CD4-positive, alpha-beta T cell (primary cell): ENCODE data around the gene SMOC1. TPM values are rescaled to one million over a fixed set of nuclear protein-coding genes. Genes with fewer than 3 reads are reported as not detected.

Experiments
- ATAC-seq: fragments of 200-7000 bp; cut with Tn5 transposase; one replicate; pipeline ENCODE4 v1.10.0; 2022; ENCODE audit warnings: mild to moderate bottlenecking; ENCODE audit not compliant: poor library complexity
- CTCF ChIA-PET: fragments of 350-600 bp; sonication (Branson Sonifier 250); formaldehyde crosslinking; loops from one replicate; lab custom pipeline; 2021; ENCODE audit warnings: antibody characterized with exemption, inconsistent platforms; lab: Charles Lee
- POLR2A ChIA-PET: fragments of 350-600 bp; sonication (Branson Sonifier 250); formaldehyde crosslinking; loops from one replicate; lab custom pipeline; 2021; ENCODE audit warnings: antibody characterized with exemption, inconsistent platforms; lab: Charles Lee
- DNase-seq, 14 experiments: peaks; one replicate each; pipeline ENCODE4 v3.0.0-alpha.2; 2013 to 2020; ENCODE audit warnings: mixed read lengths in 2 of 14
- H3K27ac ChIP-seq, 2 donors: one replicate each; pipeline versions ENCODE4 v1.5.1 to v1.7.0; 2013; ENCODE audit warnings: low read length in 2 of 2, low read depth in 1 of 2, mild to moderate bottlenecking in 1 of 2
- H3K27me3 ChIP-seq, 2 experiments: 1 replicate in 1 of 2; 2 replicates in 1 of 2; pipeline versions ENCODE4 v1.6.1 to v1.7.0; 2013; ENCODE audit warnings: low read length in 2 of 2, control low read depth in 1 of 2, mild to moderate bottlenecking in 1 of 2, moderate library complexity in 1 of 2; ENCODE audit not compliant: insufficient read depth in 2 of 2, control insufficient read depth in 1 of 2
- H3K36me3 ChIP-seq: one replicate; pipeline ENCODE4 v1.6.1; 2013; ENCODE audit warnings: low read length, control low read depth; ENCODE audit not compliant: insufficient read depth
- H3K4me1 ChIP-seq: one replicate; pipeline ENCODE4 v1.6.1; 2013; ENCODE audit warnings: low read length, control low read depth; ENCODE audit not compliant: insufficient read depth
- H3K4me3 ChIP-seq: one replicate; pipeline ENCODE4 v1.5.1; 2013; ENCODE audit warnings: mild to moderate bottlenecking, low read length, moderate library complexity
- H3K9me3 ChIP-seq, 2 experiments: 1 replicate in 1 of 2; 2 replicates in 1 of 2; pipeline versions ENCODE4 v1.6.1 to v1.7.0; 2013; ENCODE audit warnings: low read length in 2 of 2, mild to moderate bottlenecking in 2 of 2, control low read depth in 1 of 2, moderate library complexity in 1 of 2; ENCODE audit not compliant: control insufficient read depth in 1 of 2, insufficient read depth in 1 of 2
- H3K27ac Mint-ChIP-seq: one replicate; pipeline ENCODE4 v1.8.0; 2020; ENCODE audit warnings: mixed read lengths
- H3K27me3 Mint-ChIP-seq: one replicate; pipeline ENCODE4 v1.8.0; 2021; ENCODE audit warnings: mixed read lengths
- H3K36me3 Mint-ChIP-seq: one replicate; pipeline ENCODE4 v1.8.0; 2021; ENCODE audit warnings: low read depth, mixed read lengths
- H3K4me1 Mint-ChIP-seq: one replicate; pipeline ENCODE4 v1.8.0; 2021; ENCODE audit warnings: low read depth, mixed read lengths
- H3K4me3 Mint-ChIP-seq: one replicate; pipeline ENCODE4 v1.8.0; 2020; ENCODE audit warnings: mild to moderate bottlenecking, mixed read lengths
- H3K9me3 Mint-ChIP-seq: one replicate; pipeline ENCODE4 v1.8.0; 2020; ENCODE audit warnings: mixed read lengths
- CTCF ChIP-seq: fragments of 200-600 bp; IDR thresholded peaks from one replicate; pipeline ENCODE4 v1.8.0; 2022; ENCODE audit warnings: antibody characterized with exemption, mild to moderate bottlenecking
- intact Hi-C, 2 experiments: fragments of 100-400 bp; cut with DNase I in 1 of 2; cut with micrococcal nuclease in 1 of 2; formaldehyde crosslinking; loops; one replicate each; pipeline versions ENCODE4 v1.15.1 to v1.9.0; 2023 to 2025; cut with DNase I, micrococcal nuclease
- total RNA-seq, 174 experiments: library from RNA in 2 of 174; stranded (reverse) in 2 of 174; gene quantifications; one replicate each; pipeline ENCODE4 v1.2.3 and lab custom pipeline; 2021 to 2026

SMOC1 gene
- total RNA-seq, 2 experiments from 2014 or later = not detected

GRCh38 chr14:69922198-69922597 is 43.0 kb downstream of the SMOC1 start:
- H3K9me3 Mint-ChIP-seq = no peaks in the 10 kb centered on the region
- ChIA-PET CTCF (no interaction called here), POLR2A (no interaction called here)
- ATAC-seq (no peak), DNase-seq (no peak)
- no peak overlapping the region for H3K27ac ChIP-seq
- intact Hi-C loops = no loop called here
- no peaks in the 10 kb centered on the region for H3K36me3 Mint-ChIP-seq
- no peaks in the 10 kb centered on the region for H3K9me3 ChIP-seq
- H3K4me1 ChIP-seq = no peaks in the 10 kb centered on the region
- H3K4me3 ChIP-seq = no peak overlapping the region
- H3K27me3 Mint-ChIP-seq = peaks cover 45% of the 10 kb centered on the region
- H3K4me1 Mint-ChIP-seq = no peaks in the 10 kb centered on the region
- no peak overlapping the region for H3K4me3 Mint-ChIP-seq
- no peak overlapping the region for H3K27ac Mint-ChIP-seq
- H3K27me3 ChIP-seq = peaks cover 8 to 9% of the 10 kb centered on the region in 2 experiments
- no peak for TF ChIP-seq CTCF
- H3K36me3 ChIP-seq = no peaks in the 10 kb centered on the region

- ChIA-PET POLR2A (no interaction called here), CTCF (no interaction called here)
- intact Hi-C loops = no loop called here
- no peak overlapping the region for H3K27ac Mint-ChIP-seq
- Histone ChIP-seq H3K27ac (no peak overlapping the region), H3K27me3 (peaks cover 8 to 11% of the 10 kb centered on the region in 2 experiments), H3K36me3 (no peaks in the 10 kb centered on the region), H3K9me3 (no peaks in the 10 kb centered on the region), H3K4me1 (no peaks in the 10 kb centered on the region), H3K4me3 (no peak overlapping the region)
- peaks cover 50% of the 10 kb centered on the region for H3K27me3 Mint-ChIP-seq
- H3K36me3 Mint-ChIP-seq = no peaks in the 10 kb centered on the region
- DNase-seq (no peak), ATAC-seq (no peak)
- H3K4me3 Mint-ChIP-seq = no peak overlapping the region
- TF ChIP-seq CTCF = no peak
- H3K9me3 Mint-ChIP-seq = no peaks in the 10 kb centered on the region
- no peaks in the 10 kb centered on the region for H3K4me1 Mint-ChIP-seq
Observed at GRCh38 chr14:69924201-69924600, 45.0 kb downstream of the SMOC1 start.

- Mint-ChIP-seq H3K4me3 (no peak overlapping the region), H3K27me3 (peaks cover 58% of the 10 kb centered on the region)
Observed at GRCh38 chr14:69928111-69928523, 48.9 kb downstream of the SMOC1 start.

More at GRCh38 chr14:69928111-69928523, 48.9 kb downstream of the SMOC1 start:
- Histone ChIP-seq H3K9me3 (peaks cover 0 to 10% of the 10 kb centered on the region in 2 experiments), H3K27ac (no peak overlapping the region), H3K4me1 (no peaks in the 10 kb centered on the region), H3K36me3 (no peaks in the 10 kb centered on the region), H3K27me3 (peaks cover 11 to 15% of the 10 kb centered on the region in 2 experiments), H3K4me3 (no peak overlapping the region)
- no peak for TF ChIP-seq CTCF
- Mint-ChIP-seq H3K9me3 (no peaks in the 10 kb centered on the region), H3K27ac (no peak overlapping the region), H3K4me1 (no peaks in the 10 kb centered on the region), H3K36me3 (no peaks in the 10 kb centered on the region)
- intact Hi-C loops = no loop called here
- DNase-seq (no peak), ATAC-seq (no peak)
- POLR2A ChIA-PET = no interaction called here
- CTCF ChIA-PET = no interaction called here
